Measurements from ENCODE around the gene FUNDC2.
A peak's percentile ranks its signal among the peaks of the same experiment; 100 is the strongest.

Gene FUNDC2

DNA sequence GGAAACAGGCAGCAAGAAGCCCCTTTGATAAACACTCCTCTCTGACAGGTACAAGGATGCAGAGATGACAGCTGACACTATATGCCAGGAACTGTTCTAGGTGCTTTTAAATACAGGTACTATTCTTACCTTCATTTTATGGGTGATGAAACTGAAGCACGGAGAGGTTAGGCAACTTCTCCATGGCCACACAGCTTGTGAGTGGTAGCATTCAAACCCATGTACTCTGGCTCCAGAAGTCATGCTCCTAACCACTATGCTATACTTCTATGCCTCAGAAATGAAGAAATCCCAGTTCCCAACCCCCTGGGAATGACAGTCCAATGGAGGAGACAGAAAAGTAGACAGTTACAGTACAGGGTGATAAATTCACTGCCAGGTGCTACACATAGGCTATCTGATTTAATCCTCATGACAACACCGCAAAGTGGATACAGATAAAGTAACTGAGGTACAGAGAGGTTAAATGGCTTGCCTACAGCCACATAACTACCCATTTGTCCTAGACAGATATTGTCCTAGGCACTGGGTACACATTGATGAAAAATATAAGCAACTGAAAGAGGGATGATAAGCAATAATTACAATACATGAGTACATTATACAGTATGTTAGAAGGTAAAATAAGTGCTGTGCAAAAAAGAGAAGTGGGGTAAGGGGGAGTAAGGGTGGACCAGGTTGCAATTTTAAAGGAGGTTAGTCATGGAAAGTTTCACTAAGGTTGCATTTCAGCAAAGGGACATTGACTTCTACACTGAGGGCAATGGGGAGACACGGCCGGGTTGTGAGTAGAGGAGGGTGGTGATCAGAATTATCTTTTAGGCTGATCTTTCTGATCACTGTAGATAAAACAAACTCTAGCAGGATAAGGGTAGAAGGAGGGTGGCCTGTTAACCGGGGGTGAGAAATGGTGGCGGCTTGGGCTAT, 2.5 kb upstream of the FUNDC2 start:
- no peak for DNase-seq (ENCODE audit: low read depth in 3 of 3)

DNA sequence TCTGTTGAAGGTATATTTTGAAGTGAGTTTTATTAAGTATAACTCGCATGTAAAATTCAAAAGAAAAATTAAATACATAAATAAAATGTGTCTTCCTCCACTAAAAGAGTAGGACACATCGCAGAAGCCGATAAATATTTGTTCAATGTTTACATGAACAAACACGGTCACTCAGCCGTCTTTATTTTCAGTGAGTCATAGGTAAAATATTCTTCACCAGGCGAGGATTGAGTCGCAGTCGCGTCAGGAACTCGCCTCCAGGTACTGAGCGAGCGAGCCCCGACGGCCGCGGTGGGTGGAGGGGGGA, 271 bp upstream of the FUNDC2 start:
- no peak for DNase-seq (ENCODE audit: low read depth in 3 of 3)

DNA sequence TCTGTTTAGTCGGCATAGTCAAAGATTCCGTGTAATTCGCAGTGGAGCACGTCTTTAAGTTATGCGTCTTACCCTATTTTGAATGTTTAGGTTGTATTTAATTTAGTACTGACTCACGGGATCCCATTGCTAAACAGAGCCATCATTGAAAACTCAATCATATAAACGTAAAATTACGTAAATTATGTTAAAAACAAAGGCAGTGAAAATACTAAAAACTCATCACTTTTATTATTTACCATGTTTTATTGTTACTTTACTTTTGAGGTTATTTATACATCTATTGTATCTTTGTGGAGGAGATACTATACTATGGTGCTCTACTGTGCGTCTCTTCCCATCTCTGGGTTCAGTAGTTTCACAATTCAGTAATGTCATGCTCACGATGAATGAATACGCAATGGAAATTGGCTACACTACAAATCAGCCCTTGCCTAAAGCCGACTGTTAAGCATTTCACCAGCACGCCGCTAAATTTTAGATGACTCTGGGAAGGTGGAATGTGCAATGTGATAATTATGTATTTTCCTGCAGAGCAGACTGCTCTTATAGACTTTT, 944 bp downstream of the FUNDC2 start:
- DNase-seq (ENCODE audit: low read depth in 3 of 3), result no peak

DNA sequence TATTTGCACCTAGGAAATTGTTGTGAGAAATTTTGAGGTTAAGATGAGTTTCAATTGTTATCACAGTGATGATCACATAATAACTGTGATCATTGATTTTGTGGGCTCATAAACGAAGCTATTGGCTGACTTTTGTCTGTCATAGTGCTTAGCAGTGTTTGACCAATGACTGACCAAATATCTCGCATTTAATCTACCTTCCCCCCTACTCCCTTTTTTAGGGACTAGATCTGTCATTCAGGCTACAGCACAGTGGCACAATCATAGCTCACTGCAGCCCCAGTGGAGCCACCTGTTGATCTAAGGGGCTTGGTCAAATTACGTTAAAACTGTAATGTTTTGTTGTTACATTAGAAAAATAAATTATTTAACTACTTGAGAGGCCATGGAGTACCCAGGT, 1.5 kb downstream of the FUNDC2 start:
- DNase-seq (ENCODE audit: low read depth in 3 of 3), result no peak

DNA sequence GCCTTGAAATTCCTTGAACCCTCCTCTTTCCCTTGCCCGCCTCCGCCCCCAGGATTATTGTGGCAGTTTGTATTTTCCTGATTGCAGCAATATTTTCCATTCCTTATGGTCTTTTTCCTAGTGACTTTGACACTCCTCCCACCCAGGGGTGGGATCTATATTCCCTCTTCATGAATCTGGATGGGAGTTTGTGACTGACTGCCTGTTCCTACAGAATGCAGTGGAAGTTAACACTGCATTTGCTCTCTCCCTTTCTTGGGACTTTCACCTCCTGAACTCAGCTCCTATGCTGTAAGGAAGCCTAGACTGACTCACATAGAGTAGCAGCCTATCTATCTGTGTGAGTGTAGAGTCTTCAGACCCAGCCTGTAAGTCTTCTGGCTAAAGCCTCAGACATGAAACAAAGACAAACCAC, 2.2 kb downstream of the FUNDC2 start:
- no peak for DNase-seq (ENCODE audit: low read depth in 3 of 3)

DNA sequence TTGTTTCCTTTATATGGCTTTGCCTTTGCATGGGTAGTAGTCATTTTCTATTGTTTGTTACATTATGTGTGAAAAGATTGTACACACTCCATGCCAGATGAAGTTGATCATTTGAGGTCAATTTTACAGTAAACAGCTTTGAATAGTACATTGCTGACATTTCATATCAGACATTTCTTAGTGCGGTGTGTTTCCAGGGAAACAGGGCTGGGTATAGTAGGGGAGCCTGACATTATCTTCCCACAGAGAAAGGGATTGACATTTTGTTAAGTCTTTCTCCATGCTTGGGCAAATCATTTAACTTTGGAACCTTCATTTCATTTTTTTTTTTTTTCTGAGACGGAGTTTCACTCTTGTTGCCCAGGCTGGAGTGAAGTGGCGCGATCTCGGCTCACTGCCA, 5.0 kb downstream of the FUNDC2 start:
- DNase-seq (ENCODE audit: low read depth in 3 of 3), result no peak

DNA sequence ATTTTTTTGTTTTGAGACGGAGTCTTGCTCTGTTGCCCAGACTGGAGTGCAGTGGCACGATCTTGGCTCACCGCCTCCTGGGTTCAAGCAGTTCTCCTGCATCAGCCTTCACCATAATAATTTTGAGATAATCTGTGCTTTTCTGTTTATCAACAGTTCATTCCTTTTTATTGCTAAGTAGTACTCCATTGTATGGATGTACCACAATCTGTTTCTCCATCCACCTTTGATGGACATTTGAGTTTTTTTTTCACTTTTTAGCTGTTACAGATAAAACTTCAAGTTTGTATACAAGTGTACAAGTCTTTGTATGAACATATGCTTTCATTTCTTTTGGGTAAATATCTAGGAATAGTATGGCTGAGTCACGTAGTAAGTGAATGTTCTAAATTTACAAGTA, 9.0 kb downstream of the FUNDC2 start:
- DNase-seq (ENCODE audit: low read depth in 3 of 3), result no peak

DNA sequence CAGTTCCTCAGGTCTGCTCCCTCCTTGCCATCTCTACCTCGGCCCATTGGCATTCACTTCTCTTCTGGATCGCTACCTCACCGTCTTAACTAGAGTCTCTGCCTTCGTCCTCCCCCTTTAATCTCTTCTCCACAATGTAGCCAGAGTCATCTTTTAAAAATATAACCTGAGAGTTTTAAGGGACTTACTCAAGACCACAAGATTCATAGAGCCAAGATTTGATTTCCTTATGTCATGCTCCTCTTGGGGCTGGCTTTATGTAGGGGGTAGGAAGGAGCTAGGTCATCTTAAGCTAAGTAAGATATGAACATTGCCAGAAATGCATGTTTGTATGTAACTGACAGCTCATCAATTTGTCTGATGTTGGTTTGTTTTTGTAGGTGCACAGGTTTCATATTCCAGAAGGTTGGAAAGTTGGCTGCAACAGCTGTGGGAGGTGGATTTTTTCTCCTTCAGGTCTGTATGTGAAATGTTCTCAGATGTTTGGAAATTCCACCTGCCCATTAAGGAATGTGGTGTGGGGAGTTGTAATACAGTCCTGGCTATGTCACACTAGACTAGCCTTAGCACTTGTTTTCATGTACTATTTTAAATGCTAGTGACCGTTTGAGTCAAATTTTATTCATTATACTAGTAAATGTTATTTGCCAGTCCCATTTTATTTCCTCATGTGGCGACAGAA, 19.6 kb downstream of the FUNDC2 start:
- DNase-seq (ENCODE audit: low read depth in 3 of 3), result no peak

DNA sequence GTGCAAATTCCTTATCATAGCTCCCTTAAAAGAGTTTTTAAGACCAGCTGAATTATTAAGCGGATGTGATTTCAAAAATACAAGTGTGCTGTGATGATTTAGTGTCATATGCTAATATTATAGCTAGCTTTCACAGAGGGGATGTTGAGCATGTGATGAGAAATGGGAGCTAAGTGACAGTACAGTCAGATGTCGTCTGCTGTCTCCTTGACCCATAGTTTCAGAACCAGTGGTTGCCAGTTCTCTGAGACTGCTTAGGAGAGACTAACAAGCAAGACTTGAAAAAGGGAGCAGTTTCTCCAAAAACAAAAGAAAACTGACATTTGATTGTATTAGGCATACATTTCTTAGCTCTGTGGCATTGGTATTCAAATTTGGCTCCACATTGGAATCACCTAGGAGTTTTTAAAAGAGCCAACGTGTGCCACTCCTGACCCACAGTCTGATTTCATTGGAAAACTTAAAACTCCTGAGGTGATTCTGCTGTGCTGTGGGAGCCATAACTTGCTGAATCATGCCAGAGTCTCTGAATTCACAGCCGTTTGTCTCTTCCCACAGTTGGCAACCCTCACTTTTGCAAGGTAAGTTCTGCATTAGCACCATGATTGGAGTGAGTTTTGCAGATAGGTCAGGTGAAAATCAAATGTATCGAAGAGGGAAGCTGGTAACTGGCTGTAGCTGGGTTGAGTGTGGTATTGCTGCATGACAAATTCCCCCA, 20.3 kb downstream of the FUNDC2 start:
- DNase-seq (ENCODE audit: low read depth in 3 of 3), result no peak

DNA sequence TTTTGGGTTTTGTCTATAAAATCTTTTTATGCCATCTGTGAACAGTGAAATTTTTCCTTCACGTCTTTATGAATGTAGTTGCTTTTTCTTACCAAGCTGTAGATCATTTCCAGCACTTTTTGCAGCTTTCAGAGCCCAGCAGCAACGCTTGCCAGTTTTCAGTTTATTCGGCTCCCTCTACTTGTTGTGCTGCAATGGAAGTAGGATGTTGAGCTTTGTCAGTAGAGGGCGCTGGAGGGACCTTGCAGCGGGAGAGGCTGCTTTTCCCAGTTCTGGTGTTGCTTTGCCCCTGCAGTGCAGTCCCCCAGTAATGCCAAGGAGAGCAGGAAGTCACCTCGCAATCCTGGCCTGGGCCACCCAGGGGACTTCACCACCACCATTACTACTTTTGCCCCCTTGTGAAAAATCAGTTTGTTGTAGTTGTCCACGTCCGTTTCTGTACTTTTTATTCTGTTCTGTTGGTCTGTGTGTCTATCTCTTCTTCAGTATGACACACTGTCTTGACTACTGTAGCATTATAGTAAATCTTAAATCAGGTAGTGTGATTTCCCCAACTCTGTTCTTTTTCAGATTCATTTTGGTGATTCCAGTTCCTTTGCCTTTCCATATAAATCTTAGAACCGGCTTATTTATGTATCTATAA, 22.5 kb downstream of the FUNDC2 start:
- DNase-seq (ENCODE audit: low read depth in 3 of 3), result no peak

DNA sequence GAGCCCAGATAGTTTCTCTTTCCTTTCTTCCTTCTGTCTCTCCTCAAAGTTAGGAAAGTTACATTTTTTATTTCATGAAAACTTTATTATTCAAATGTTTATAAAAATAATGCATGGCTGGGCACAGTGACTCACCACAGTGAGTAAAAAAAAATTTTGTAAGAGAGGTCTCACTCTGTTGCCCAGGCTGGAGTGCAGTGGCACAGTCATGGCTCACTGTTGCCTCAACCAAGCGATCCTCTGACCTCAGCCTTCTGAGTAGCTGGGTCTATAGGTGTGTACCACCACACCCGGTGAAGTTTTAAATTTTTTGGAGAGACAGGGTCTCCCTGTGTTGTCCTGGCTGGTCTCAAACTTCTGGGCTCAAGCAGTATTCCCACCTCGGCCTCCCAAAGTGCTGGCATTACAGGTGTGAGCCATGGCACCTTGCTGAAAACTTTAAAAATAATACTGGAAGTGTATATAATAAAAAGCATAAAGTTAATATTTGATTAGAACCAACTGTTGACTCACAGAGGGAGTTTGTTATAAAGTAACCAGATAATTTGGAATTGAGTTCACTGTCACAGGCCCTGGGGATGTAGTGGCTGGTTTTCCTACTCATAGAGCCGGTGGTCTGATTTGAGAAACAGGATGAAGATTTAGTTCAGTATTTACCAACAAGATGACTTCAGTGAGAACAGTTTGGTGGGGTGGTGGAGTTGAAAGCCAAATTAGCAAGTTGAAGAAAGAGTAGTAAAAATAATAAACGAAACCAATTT, 26.3 kb downstream of the FUNDC2 start:
- no peak for DNase-seq (ENCODE audit: low read depth in 3 of 3)

DNA sequence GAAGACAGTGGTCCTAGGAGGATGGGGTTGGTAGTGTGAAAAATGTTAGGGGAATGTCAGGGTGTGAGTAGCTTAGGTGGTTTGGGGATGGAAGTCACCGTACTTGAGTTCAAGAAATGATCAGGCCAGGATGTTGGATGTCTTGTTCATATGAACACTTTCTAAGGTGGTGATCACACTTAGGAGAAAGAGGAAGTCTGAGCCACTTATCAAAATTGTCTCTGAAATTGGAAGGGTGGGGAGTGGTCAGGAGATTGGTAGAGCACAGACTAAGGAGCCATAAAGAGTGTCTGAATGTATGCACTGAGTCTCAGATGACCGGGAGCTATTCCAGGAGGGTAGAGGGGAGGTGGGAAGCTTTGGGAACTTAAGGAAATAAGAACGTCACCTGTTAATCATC, 27.0 kb downstream of the FUNDC2 start:
- DNase-seq (ENCODE audit: low read depth in 3 of 3), result no peak

DNA sequence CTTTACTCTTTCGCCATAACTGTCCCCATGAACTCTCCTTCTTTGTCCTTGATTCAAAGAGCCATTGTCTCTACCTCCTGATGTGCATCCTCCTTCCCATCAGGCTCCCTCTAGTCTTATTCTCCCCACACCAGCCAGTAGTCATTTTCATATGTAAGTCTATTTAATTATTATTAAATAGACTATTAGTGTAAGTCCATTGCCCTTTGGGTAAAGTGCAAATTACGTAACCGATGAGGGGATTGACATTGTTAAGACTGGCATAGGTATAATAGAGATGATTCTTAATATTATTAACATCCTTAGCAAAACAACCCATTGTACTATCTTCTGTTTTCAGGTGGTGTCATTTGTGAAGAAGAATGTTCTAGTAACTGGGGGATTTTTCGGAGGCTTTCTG, 27.6 kb downstream of the FUNDC2 start:
- DNase-seq (ENCODE audit: low read depth in 3 of 3), result no peak

DNA sequence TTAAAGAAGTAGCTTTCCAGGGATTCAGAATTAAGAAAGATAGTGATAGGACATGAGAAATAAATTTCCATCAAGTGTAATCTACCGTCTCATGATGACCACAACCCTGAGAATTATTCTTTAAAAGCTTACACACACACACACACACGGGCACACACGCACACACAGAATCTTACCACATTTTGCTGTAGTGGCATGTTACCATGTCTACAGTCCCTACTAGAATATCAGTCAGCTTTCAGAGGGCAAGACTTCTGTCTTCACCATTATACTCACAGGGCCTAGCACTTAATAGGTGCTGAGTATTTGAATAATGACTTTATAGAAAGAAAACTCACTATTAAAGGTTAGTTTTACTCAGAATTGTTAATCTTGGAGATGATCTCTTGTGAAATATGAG, 28.9 kb downstream of the FUNDC2 start:
- DNase-seq (ENCODE audit: low read depth in 3 of 3), result no peak

DNA sequence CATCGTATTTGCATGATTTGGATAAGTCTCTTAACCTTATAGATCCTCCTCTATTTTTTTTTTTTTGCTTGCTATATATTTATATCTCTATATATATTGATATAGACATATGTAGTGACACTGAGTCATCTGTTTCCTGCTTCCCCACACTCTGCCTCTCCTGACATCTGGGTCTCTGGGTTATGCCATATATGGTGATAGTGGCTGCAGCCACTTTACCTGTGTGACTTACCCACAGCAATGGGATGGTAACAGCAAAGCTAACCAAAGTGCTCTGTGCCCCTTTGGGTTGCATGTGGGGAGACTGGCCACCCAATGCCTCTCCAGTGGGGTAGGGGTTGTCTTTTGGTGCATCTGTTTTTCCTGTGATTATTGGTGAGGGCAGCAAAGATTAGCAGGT, 29.8 kb downstream of the FUNDC2 start:
- DNase-seq (ENCODE audit: low read depth in 3 of 3), result no peak

DNA sequence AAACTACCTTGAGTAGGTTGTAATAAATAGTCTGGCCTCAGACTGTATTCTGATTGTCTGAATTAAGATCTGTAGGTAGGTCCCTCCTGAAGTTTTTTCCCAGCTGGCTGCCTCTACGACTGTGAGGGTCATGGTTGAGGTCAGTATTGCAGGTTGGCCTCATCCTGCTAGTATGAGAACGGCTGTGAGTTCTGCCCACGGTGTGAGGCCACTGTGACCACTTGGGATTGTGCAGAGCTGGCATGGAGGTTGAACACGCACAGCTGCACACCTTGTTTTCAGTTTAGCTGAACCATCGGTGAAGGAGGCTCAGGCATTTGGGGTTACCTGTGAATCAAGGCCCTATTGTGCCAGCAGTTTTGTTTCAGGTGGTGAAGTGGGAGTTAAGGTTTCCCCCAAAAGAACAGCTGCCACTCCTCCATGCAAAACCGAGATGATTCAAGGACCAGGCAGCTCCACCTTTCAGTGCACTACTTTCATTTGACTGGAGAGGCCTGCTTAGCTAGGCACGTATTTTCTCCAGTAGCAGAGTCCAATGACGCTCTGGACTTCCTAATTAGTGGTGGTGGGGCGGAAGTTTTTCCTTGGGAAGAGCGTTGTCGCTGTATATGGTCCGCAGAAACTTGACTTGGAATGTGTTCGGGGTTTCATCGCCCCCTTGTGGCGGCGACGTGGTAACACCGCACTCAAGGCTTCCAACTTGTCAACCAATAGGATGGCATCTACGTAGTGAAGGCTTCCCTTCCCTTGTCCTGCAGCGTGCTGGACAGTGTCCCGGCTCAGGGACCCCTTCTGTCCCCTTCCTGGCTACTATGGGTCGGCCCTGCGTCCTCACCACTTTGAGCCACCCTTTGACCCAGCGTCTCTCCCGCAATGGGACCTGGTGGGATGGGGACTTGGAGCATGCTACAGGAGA, 30.5 kb downstream of the FUNDC2 start:
- DNase-seq (ENCODE audit: low read depth in 3 of 3), result peak in 2 of 3 experiments; percentile 6 to 24

DNA sequence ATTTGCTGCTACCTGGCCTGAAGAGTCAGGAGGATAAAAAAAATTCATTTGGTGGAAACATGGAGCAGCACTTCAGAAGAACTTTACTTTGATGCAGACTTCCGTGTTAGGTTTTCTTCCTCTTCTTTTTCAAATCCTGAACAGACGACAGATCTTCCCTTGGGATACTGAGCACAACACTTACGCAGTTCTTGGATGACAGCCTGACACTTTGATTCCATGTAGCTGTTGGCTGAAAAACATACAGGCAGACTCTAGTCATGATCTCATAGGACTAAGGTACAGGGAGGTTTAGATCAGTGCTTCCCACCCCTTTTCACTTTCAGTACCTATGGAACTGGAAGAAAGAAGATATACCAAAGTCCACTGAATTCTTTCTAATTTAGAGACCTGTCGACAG, 35.1 kb downstream of the FUNDC2 start:
- DNase-seq (ENCODE audit: low read depth in 3 of 3), result no peak

DNA sequence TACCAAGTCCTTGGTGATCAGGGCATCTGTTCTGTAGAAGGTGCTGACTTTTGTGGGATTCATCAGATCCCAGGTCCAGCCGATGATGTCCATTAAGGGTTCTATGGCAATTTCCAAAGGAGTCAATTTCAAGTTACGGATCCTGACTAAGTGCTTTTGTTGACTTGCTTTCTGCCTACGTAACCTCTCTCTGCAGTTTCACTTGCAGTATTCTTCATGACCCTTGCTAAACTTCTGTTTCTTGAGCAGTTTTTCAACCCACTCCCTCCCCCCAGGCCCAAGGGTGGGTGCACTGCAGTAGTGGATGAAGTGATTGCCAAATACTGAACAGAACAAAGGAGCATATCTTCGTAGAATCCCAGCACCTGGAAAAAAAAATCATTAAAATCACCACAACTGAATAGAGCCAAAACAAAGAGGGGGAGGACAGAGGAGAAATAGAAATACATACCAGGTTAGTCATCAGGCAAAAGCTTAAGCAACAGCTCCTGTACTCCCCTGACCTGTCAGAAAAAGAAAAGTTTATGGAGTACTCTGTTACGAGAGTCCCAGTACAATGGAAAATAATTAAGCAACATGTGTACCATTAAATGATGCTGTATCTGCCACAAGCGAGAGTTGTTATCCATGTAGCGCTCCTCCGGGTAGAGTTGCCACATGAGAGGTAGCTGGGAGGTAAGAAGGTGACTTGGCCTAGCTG, 38.5 kb downstream of the FUNDC2 start:
- DNase-seq (ENCODE audit: low read depth in 3 of 3), result no peak

DNA sequence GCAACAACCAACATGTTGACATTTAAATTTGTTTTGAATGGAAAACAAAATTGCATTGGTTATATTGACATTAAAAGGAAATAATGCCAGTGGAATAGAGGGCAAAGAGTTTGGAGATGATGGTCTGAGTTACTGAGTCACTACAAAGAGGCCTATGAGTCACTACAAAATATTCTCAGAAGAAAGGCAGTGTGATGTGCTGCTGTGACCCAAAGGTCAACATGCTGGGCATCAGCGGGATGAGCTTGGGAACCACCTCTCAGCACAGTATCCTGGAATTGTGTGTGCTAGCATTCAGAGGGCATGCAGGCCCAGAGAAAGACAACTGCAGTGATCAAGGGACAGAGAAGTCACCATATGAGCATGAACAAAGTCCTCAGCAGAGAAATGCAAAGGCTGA, 41.5 kb downstream of the FUNDC2 start:
- no peak for DNase-seq (ENCODE audit: low read depth in 3 of 3)

DNA sequence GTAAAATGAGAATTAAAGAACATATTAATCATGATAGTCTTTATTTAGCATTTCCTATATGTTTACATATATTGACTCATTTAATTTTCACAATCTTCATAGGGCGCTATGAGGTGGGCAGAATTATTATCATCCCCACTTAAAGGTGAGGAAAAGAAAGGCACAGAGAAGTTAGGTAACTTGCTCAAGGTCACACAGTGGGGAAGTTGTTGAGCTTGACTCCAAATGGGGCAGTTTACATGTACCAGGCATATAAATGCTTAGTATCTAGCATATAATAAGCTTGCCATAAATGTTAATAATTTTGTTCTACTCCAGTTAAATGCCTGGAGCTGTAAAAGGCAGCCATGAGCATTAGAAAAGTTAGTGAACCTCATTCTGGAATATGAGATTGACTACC, 42.8 kb downstream of the FUNDC2 start:
- DNase-seq (ENCODE audit: low read depth in 3 of 3), result no peak

Measured in stimulated activated CD4-positive, alpha-beta T cell treated with anti-CD3 and anti-CD28 coated beads, TNF-alpha, amount 100 ng/mL, for 24 hours (primary cell).